ENCODE data around the gene STARD4.

GRCh38 chr5:111511174-111511830 lies 1.0 kb downstream of the STARD4 start:
- TF ChIP-seq, protein P1, sequence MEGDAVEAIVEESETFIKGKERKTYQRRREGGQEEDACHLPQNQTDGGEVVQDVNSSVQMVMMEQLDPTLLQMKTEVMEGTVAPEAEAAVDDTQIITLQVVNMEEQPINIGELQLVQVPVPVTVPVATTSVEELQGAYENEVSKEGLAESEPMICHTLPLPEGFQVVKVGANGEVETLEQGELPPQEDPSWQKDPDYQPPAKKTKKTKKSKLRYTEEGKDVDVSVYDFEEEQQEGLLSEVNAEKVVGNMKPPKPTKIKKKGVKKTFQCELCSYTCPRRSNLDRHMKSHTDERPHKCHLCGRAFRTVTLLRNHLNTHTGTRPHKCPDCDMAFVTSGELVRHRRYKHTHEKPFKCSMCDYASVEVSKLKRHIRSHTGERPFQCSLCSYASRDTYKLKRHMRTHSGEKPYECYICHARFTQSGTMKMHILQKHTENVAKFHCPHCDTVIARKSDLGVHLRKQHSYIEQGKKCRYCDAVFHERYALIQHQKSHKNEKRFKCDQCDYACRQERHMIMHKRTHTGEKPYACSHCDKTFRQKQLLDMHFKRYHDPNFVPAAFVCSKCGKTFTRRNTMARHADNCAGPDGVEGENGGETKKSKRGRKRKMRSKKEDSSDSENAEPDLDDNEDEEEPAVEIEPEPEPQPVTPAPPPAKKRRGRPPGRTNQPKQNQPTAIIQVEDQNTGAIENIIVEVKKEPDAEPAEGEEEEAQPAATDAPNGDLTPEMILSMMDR (IDR thresholded peaks at IDR 0.05) = no peak
- TF ChIP-seq POLR2A (IDR thresholded peaks at IDR 0.05) = no peak

Measured in thyroid gland (tissue), 4 donors.